ENCODE results near the gene BICD2.
"Not testable (repeated sequence)": the region's sequence is repeated elsewhere in the genome, so short reads cannot be mapped to it uniquely, and the experiment has no call there.

BICD2 gene

DNA sequence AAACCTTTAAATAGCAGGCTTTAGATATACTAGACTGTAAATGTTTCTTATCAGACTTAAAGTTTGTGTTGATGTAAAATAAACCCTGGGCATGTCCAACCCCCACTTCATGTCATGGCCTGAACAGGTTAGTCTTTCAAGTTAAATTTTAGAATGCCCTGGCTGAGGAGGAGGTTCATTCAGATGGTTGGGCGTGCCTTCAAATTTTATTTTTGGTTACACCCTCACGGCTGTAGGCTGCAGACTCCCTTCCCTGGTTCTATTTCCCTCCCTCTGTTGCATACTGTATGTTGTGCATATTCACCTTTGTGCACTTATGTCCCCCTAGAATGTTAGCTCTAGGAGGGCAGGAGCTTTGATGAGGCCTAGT lies 5.3 kb upstream of the BICD2 start:
- peak overlapping the region; percentile 18 for H3K27ac ChIP-seq (ENCODE audit: low read depth, low read length)
- no peak overlapping the region; the same call in 1 of the 2 replicates for H3K9ac ChIP-seq (ENCODE audit: low read depth, low read length)
- peaks cover 10% of the 10 kb centered on the region for H3K4me1 ChIP-seq (ENCODE audit: control insufficient read depth, insufficient read depth, low read length)
- H3K27me3 ChIP-seq (ENCODE audit: control insufficient read depth, insufficient read depth, low read length): no peaks in the 10 kb centered on the region
- H3K4me3 ChIP-seq (ENCODE audit: low read depth, low read length): no peak overlapping the region
- no peaks in the 10 kb centered on the region for H3K9me3 ChIP-seq (ENCODE audit: control insufficient read depth, insufficient read depth, low read length)
- H3K36me3 ChIP-seq (ENCODE audit: control insufficient read depth, insufficient read depth, low read length): no peaks in the 10 kb centered on the region

DNA sequence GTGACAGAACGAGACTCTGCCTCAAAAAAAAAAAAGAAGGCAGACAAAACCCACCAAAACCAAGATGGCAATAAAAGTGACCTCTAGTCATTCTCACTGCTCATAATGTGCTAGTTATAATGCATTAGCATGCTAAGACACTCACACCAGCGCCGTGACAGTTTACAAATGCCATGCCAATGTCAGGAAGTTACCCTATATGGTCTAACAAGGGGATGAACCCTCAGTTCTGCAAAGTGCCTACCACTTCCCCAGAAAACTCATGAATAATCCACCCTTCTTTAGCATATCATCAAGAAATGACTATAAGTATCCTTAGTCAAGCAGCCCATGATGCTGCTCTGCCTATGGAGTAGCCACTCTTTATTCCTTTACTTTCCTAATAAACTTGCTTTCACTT lies 4.7 kb upstream of the BICD2 start:
- Histone ChIP-seq H3K9ac (ENCODE audit: low read depth, low read length) (no peak overlapping the region), H3K4me3 (ENCODE audit: low read depth, low read length) (no peak overlapping the region), H3K36me3 (ENCODE audit: control insufficient read depth, insufficient read depth, low read length) (no peaks in the 10 kb centered on the region), H3K27ac (ENCODE audit: low read depth, low read length) (no peak overlapping the region), H3K27me3 (ENCODE audit: control insufficient read depth, insufficient read depth, low read length) (no peaks in the 10 kb centered on the region), H3K9me3 (ENCODE audit: control insufficient read depth, insufficient read depth, low read length) (no peaks in the 10 kb centered on the region), H3K4me1 (ENCODE audit: control insufficient read depth, insufficient read depth, low read length) (peaks cover 10% of the 10 kb centered on the region)

DNA sequence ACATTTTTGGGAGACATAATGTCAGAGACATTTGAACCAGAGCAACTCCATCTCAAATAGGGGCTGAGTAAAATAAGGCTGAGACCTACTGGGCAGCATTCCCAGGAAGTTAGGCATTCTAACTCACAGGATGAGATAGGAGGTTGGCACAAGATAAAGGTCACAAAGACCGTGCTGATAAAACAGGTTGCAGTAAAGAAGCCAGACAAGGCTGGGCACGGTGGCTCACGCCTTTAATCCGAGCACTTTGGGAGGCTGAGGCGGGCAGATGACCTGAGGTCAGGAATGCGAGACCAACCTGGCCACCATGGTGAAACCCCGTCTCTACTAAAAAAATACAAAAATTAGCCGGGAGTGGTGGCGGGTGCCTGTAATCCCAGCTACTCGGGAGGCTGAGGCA lies 4.2 kb upstream of the BICD2 start:
- H3K27me3 ChIP-seq (ENCODE audit: control insufficient read depth, insufficient read depth, low read length); H3K4me3 ChIP-seq (ENCODE audit: low read depth, low read length); H3K36me3 ChIP-seq (ENCODE audit: control insufficient read depth, insufficient read depth, low read length); H3K9ac ChIP-seq (ENCODE audit: low read depth, low read length); H3K4me1 ChIP-seq (ENCODE audit: control insufficient read depth, insufficient read depth, low read length); H3K27ac ChIP-seq (ENCODE audit: low read depth, low read length); H3K9me3 ChIP-seq (ENCODE audit: control insufficient read depth, insufficient read depth, low read length): not testable (repeated sequence)

DNA sequence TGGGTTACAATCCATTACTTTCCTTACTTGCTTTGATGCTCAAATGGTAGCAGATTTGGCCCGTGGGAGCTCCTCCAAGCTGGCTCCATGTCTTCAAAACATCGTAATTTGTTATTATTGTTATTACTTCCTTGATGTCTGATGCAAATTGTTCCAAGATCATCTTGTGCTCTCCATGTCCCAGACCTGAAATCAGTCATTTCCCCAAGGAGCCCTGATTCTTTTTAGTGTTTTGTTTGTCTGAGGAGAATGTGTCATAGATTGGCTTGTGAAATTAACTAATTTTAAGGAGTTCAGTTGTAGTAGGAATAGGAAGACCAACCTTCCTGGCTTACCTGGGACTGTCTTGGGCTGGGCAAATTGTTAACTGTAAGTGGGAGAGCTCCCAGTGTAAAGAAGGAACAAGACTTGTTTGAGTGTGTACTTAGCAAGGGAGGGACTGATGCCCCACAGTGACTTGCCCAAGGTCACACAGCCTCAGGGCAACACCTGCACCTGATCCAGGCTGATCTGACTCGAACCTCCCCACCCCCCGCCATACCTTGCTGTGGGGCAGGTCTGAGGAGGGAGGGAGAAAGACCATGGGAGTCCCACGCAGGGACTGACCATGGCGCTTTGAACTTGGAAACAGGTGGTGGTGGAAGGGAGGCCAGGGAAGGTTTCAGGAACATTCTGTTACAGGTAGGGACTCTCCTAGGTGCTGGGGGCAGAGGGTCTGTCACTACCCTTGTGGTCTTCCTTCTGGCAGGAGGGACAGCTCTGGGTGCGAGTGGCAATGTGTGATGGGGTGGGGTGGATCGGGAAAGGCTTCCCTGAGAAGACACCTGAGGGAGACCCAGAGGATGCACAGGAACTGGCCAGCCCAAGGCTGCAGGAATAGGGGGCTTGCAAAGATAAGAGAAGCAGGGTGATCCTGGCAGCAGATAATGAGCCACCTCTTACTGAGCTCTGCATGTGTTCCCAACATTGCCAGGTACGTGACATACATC lies 2.7 kb upstream of the BICD2 start:
- Histone ChIP-seq H3K36me3 (ENCODE audit: control insufficient read depth, insufficient read depth, low read length) (no peaks in the 10 kb centered on the region), H3K27me3 (ENCODE audit: control insufficient read depth, insufficient read depth, low read length) (no peaks in the 10 kb centered on the region), H3K9me3 (ENCODE audit: control insufficient read depth, insufficient read depth, low read length) (no peaks in the 10 kb centered on the region), H3K9ac (ENCODE audit: low read depth, low read length) (no peak overlapping the region), H3K27ac (ENCODE audit: low read depth, low read length) (no peak overlapping the region), H3K4me3 (ENCODE audit: low read depth, low read length) (no peak overlapping the region), H3K4me1 (ENCODE audit: control insufficient read depth, insufficient read depth, low read length) (peaks cover 16% of the 10 kb centered on the region)

DNA sequence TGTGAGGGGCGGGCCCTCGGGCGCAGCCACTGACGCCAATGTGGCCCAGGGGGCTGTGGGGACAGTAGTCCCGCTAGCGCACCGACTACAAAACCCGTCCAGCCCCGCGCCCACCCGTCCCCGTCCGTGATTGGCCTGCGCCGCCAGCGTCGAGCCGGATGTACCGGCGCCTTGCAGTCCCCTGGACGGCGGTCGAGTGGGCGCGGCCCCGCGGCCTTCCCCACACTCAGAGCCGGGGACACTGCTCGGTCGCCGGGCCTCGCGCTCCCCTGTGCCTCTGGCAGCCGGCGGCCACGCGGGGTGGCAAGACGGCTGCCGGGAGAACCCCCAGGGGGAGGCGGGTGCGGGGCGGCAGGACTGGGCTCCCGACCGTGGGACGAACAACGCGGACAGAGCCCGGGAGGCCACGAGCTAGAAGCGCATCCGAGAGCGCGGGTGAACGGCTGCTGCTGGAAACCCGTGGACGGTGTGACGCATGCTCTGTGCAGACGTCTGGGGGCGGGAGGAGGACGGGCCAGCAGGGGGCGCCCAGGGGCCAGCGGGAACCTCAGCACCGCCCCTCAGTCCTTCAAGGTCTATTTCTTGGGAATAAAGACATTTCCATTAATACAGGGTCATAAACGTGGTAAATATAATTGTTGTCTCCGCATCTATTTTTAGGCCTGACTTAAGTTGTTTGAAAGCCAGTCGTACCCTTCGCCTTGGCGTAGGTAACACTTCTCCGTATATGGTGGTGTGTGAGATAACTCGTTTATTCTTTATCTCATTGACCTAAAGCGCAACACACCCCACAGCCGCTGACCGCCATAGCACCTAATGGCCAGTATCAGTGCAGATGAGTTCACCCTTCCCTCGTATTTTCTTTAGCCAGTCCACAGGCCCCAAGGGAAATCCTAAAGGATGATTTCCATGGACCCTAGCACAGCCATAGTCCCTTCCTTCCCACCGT lies 629 bp upstream of the BICD2 start:
- H3K9ac ChIP-seq (ENCODE audit: low read depth, low read length): peak overlapping the region; percentile 98
- no peaks in the 10 kb centered on the region for H3K36me3 ChIP-seq (ENCODE audit: control insufficient read depth, insufficient read depth, low read length)
- H3K4me1 ChIP-seq (ENCODE audit: control insufficient read depth, insufficient read depth, low read length): peaks cover 14% of the 10 kb centered on the region
- H3K27me3 ChIP-seq (ENCODE audit: control insufficient read depth, insufficient read depth, low read length): no peaks in the 10 kb centered on the region
- H3K27ac ChIP-seq (ENCODE audit: low read depth, low read length): peak overlapping the region; percentile 99
- H3K4me3 ChIP-seq (ENCODE audit: low read depth, low read length): peak overlapping the region; percentile 94
- no peaks in the 10 kb centered on the region for H3K9me3 ChIP-seq (ENCODE audit: control insufficient read depth, insufficient read depth, low read length)

DNA sequence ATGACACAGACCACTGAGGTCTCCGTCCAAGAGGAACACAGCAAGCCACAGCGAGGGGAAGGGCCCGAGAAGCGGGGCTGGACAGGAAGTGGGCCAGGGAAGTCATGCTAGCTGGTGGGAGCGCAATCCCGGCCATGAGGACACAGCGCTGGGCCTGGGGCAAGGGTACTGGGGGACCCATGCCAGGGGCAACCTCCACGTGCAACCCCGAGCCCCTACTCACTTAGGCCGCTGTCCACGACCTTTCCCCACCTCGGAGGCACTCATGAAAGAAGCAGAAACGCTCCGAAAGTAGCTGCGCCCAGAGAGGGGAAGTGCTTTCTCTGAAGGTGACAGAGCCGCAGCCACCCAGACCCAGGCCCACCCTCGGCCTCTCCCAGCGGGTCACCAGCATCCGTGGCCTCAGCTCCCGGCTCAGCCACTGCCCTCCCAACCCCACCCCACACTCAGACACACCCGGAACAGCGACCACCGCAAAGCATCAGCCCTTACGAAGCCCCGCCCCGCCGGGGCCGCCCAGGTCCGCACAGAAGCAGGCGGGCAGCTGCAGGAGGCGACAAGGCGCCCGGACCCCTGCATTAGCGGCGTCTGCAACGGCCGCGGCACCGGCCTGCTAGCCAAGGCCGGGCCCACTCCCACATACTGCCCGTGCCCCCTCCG lies 782 bp downstream of the BICD2 start:
- no peaks in the 10 kb centered on the region for H3K36me3 ChIP-seq (ENCODE audit: control insufficient read depth, insufficient read depth, low read length)
- H3K4me3 ChIP-seq (ENCODE audit: low read depth, low read length): peak overlapping the region; percentile 97
- peak overlapping the region; percentile 8 for H3K9ac ChIP-seq (ENCODE audit: low read depth, low read length)
- no peaks in the 10 kb centered on the region for H3K27me3 ChIP-seq (ENCODE audit: control insufficient read depth, insufficient read depth, low read length)
- H3K9me3 ChIP-seq (ENCODE audit: control insufficient read depth, insufficient read depth, low read length): no peaks in the 10 kb centered on the region
- H3K27ac ChIP-seq (ENCODE audit: low read depth, low read length): no peak overlapping the region
- peaks cover 14% of the 10 kb centered on the region for H3K4me1 ChIP-seq (ENCODE audit: control insufficient read depth, insufficient read depth, low read length)

DNA sequence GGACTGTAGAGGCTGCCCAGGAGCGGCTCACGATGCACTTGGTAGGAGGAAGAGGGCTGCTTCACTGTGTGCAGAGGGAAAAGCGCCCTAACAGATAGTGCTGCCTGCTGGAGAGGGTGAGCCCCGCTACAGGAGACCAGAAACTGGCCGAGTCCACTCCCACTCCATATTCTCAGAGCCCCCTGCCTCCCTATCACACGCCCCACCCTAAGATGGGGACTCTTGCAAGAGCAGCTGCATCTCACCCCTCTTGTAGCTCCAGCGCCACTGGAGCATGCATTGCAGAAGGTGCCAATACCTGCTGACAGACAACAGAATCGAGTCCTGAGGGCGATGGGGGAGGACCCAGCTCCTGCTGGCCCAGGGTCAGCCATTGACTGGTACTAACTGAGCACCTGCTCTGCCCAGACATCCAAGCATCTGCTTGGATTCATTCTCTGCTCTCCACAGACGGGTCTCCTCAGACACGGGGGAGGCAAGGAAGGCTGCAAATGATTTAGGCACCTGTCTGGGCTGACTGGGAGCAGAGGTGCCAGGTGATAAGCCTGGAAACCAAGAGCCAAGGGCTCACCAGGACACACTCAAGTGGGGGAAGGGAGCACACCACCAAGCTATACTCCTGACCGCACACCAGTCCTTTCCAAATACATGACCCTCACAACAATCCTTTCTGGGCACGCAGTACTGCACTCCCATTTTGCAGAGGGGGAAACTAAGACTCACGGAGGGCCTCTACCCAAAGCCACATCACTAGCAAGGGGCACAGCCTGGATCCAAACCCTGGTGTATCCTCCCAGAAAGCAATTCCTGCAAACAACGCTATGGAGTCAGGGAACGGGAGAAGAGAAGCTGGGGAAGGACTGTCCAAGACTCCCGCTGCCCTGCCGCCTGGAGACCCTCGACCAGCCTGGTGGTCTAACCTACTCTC lies 1.6 kb downstream of the BICD2 start:
- Histone ChIP-seq H3K27me3 (ENCODE audit: control insufficient read depth, insufficient read depth, low read length) (no peaks in the 10 kb centered on the region), H3K4me3 (ENCODE audit: low read depth, low read length) (peak overlapping the region; percentile 97), H3K27ac (ENCODE audit: low read depth, low read length) (no peak overlapping the region), H3K36me3 (ENCODE audit: control insufficient read depth, insufficient read depth, low read length) (no peaks in the 10 kb centered on the region), H3K4me1 (ENCODE audit: control insufficient read depth, insufficient read depth, low read length) (peaks cover 14% of the 10 kb centered on the region), H3K9ac (ENCODE audit: low read depth, low read length) (peak overlapping the region; percentile 8), H3K9me3 (ENCODE audit: control insufficient read depth, insufficient read depth, low read length) (no peaks in the 10 kb centered on the region)

DNA sequence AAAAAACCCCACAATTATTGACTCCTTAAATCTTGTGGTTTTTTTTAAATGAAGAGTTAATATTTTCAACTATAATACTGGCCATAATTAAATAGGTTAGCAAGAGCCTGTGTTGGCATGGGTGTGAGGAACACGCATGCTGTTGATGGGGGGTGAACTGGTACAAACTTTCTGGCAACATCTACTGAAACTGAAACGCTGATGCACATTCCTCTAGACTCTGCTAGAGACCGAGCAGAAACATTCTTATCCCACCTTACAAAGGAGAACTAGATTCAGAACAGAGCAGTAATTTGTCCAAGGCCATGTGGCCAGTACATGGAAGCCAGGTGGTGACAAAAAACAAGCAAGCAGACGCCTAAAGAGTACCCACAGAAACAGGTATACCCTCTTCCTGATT lies 2.4 kb downstream of the BICD2 start:
- Histone ChIP-seq H3K9me3 (ENCODE audit: control insufficient read depth, insufficient read depth, low read length) (no peaks in the 10 kb centered on the region), H3K4me3 (ENCODE audit: low read depth, low read length) (no peak overlapping the region), H3K9ac (ENCODE audit: low read depth, low read length) (no peak overlapping the region), H3K36me3 (ENCODE audit: control insufficient read depth, insufficient read depth, low read length) (no peaks in the 10 kb centered on the region), H3K27me3 (ENCODE audit: control insufficient read depth, insufficient read depth, low read length) (no peaks in the 10 kb centered on the region), H3K4me1 (ENCODE audit: control insufficient read depth, insufficient read depth, low read length) (peaks cover 15% of the 10 kb centered on the region), H3K27ac (ENCODE audit: low read depth, low read length) (no peak overlapping the region)

DNA sequence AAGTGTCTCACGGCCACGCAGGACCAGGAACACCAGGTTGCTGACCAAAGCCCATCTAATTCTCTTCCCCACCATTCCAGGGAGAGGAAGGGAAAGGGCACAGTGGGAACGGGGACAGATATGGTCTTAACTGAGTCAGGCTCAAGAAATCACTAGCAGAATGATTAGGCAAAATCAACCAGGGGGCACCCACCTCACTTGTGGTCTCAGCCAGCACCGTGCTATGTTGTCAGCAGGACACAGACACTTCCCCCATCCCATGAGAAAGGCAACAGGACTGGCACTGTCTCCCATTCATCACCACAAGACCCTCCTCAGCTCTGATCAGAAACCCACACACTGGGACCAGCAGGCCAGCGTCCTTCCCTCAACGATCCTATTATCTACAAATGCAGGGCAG lies 2.9 kb downstream of the BICD2 start:
- Histone ChIP-seq H3K4me1 (ENCODE audit: control insufficient read depth, insufficient read depth, low read length) (peaks cover 17% of the 10 kb centered on the region), H3K9ac (ENCODE audit: low read depth, low read length) (no peak overlapping the region), H3K9me3 (ENCODE audit: control insufficient read depth, insufficient read depth, low read length) (no peaks in the 10 kb centered on the region), H3K36me3 (ENCODE audit: control insufficient read depth, insufficient read depth, low read length) (no peaks in the 10 kb centered on the region), H3K4me3 (ENCODE audit: low read depth, low read length) (no peak overlapping the region), H3K27me3 (ENCODE audit: control insufficient read depth, insufficient read depth, low read length) (no peaks in the 10 kb centered on the region), H3K27ac (ENCODE audit: low read depth, low read length) (no peak overlapping the region)

DNA sequence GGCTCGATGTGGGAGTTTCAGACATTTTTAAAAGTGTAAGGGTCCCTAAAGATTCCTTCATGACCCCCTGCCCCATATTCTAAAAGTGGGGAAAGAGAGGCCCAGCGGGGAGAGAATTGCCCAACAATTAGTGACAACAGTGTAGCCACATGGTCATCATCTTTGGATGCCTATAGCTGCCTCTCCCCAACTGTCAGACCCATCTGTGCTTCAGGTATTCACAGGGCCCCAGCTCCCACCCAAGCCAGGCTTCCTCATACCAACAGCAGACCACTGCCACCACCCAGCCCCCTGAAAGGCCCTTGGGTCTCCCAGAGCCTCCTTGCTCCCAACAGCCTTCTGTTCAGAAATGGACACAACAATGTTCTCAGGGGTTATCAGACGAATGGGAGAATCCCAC lies 4.1 kb downstream of the BICD2 start:
- no peaks in the 10 kb centered on the region for H3K27me3 ChIP-seq (ENCODE audit: control insufficient read depth, insufficient read depth, low read length)
- no peak overlapping the region for H3K9ac ChIP-seq (ENCODE audit: low read depth, low read length)
- H3K9me3 ChIP-seq (ENCODE audit: control insufficient read depth, insufficient read depth, low read length): no peaks in the 10 kb centered on the region
- H3K27ac ChIP-seq (ENCODE audit: low read depth, low read length): no peak overlapping the region
- H3K36me3 ChIP-seq (ENCODE audit: control insufficient read depth, insufficient read depth, low read length): no peaks in the 10 kb centered on the region
- peaks cover 16% of the 10 kb centered on the region for H3K4me1 ChIP-seq (ENCODE audit: control insufficient read depth, insufficient read depth, low read length)
- no peak overlapping the region for H3K4me3 ChIP-seq (ENCODE audit: low read depth, low read length)

Measured in HUES48 (cell line).